Measurements from ENCODE around the gene PAM. TPM values are rescaled to one million over a fixed set of nuclear protein-coding genes. Genes with fewer than 3 reads are reported as not detected.

Gene PAM
- total RNA-seq, 4 donors from 2014 or later, result 41.5 to 92.8 (median 48.2) TPM

DNA sequence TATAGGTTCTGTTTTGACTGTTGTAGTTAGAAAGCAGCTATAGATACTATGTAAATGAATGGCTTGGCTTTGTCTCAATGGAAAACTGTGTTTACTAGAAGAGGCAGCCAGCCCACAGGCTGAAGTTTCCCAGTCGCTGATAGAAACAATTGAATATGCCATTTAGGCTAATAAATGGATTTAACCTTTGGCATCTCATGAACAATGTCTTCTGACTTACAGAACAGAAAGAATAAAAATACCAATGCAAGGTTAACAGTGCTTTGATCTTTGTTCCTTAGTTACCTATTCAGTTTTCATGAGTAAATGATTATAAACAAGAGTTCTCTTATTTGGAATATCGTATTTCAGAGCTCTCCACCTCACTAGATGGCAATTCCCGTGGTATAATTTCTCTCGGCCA lies 120.6 kb downstream of the PAM start:
- no peaks in the 10 kb centered on the region for H3K4me1 ChIP-seq
- H3K27me3 ChIP-seq, result no peaks in the 10 kb centered on the region
- H3K27ac ChIP-seq, result no peak overlapping the region
- H3K36me3 ChIP-seq, result no peaks in the 10 kb centered on the region
- no peak for DNase-seq (ENCODE audit: low spot score in 2 of 2)
- 62% methylated on average over 4 of the region's 4 CpGs for WGBS
- H3K9me3 ChIP-seq, result no peaks in the 10 kb centered on the region
- TF ChIP-seq, protein P1, sequence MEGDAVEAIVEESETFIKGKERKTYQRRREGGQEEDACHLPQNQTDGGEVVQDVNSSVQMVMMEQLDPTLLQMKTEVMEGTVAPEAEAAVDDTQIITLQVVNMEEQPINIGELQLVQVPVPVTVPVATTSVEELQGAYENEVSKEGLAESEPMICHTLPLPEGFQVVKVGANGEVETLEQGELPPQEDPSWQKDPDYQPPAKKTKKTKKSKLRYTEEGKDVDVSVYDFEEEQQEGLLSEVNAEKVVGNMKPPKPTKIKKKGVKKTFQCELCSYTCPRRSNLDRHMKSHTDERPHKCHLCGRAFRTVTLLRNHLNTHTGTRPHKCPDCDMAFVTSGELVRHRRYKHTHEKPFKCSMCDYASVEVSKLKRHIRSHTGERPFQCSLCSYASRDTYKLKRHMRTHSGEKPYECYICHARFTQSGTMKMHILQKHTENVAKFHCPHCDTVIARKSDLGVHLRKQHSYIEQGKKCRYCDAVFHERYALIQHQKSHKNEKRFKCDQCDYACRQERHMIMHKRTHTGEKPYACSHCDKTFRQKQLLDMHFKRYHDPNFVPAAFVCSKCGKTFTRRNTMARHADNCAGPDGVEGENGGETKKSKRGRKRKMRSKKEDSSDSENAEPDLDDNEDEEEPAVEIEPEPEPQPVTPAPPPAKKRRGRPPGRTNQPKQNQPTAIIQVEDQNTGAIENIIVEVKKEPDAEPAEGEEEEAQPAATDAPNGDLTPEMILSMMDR (IDR thresholded peaks at IDR 0.05), result no peak
- TF ChIP-seq EP300 (IDR thresholded peaks at IDR 0.05), result no peak
- H3K4me3 ChIP-seq, result no peak overlapping the region

DNA sequence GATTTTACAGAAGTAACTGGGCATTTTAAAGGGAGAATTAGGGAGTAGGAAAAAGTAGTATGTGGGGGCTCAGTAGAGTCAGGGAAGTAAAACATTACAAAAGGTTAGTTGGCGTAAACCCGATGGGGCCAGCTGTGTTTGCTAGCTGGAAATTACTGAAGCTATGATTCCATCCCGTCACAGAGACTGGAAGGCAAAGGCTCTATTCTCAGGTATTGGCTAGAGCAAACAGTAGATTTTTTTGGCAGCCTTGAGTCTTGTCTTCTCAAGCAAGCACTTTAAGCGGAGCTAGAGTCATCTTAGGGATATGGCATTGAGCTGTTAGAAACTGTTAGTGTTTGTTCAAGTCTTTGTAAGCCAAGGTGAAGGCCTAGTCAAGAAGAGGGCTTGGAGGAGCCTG lies 121.5 kb downstream of the PAM start:
- Histone ChIP-seq H3K9me3 (no peaks in the 10 kb centered on the region), H3K36me3 (no peaks in the 10 kb centered on the region), H3K4me3 (no peak overlapping the region), H3K27ac (no peak overlapping the region), H3K4me1 (no peaks in the 10 kb centered on the region), H3K27me3 (no peaks in the 10 kb centered on the region)
- WGBS, result 87% methylated on average over 4 of the region's 4 CpGs
- no peak for DNase-seq (ENCODE audit: low spot score in 2 of 2)
- TF ChIP-seq, protein P1 (IDR thresholded peaks at IDR 0.05), result no peak
- no peak for TF ChIP-seq EP300 (IDR thresholded peaks at IDR 0.05)
- TF ChIP-seq POLR2A (IDR thresholded peaks at IDR 0.05), result no peak
- no peak for TF ChIP-seq POLR2AphosphoS5 (IDR thresholded peaks at IDR 0.05)

DNA sequence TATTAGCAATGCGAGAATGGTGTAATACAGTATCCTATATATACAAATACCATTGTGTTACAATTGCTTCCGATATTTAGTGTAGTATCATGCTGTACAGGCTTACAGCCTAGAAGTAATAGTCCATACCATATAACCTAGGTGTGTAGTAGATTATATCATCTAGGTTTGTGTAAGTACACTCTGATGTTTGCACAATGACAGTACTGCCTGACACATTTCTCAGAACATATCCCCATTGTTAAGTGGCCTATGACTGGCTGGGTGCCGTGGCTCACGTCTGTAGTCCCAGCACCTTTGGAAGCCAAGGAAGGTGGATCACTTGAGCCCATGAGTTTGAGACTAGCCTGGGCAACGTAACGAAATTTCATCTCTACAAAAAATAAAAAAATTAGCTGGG lies 124.6 kb downstream of the PAM start:
- no peak overlapping the region for H3K27ac ChIP-seq
- H3K4me3 ChIP-seq, result no peak overlapping the region
- no peaks in the 10 kb centered on the region for H3K27me3 ChIP-seq
- 94% methylated on average over 6 of the region's 6 CpGs for WGBS
- H3K36me3 ChIP-seq, result no peaks in the 10 kb centered on the region
- H3K9me3 ChIP-seq, result no peaks in the 10 kb centered on the region
- H3K4me1 ChIP-seq, result no peaks in the 10 kb centered on the region
- no peak for DNase-seq (ENCODE audit: low spot score in 2 of 2)
- TF ChIP-seq POLR2A (IDR thresholded peaks at IDR 0.05) (no peak), POLR2AphosphoS5 (IDR thresholded peaks at IDR 0.05) (no peak), EP300 (IDR thresholded peaks at IDR 0.05) (no peak)
- TF ChIP-seq, protein P1 (IDR thresholded peaks at IDR 0.05), result no peak

DNA sequence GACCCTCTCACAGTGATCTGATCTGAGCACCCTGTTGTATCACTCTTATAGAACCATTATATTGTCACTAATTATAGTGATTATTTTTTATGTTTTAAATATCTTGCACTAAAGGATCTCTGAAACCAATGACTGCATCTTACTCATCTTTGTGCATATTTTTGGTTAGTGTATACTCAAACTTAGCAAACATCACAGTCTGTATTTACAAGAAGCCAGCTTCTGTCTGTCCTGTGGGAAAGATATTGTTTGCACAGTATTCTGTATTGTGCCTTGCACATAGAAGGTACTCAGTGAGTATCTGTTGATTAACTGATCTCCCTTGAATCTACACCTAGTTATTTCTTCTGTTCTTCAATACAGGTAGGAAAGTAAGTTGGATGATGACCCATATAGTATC lies 131.5 kb downstream of the PAM start:
- no peak overlapping the region for H3K4me3 ChIP-seq
- no peak overlapping the region for H3K27ac ChIP-seq
- no peak for TF ChIP-seq POLR2A (IDR thresholded peaks at IDR 0.05)
- H3K4me1 ChIP-seq, result no peaks in the 10 kb centered on the region
- H3K36me3 ChIP-seq, result no peaks in the 10 kb centered on the region
- H3K9me3 ChIP-seq, result no peaks in the 10 kb centered on the region
- H3K27me3 ChIP-seq, result no peaks in the 10 kb centered on the region
- no peak for DNase-seq (ENCODE audit: low spot score in 2 of 2)

DNA sequence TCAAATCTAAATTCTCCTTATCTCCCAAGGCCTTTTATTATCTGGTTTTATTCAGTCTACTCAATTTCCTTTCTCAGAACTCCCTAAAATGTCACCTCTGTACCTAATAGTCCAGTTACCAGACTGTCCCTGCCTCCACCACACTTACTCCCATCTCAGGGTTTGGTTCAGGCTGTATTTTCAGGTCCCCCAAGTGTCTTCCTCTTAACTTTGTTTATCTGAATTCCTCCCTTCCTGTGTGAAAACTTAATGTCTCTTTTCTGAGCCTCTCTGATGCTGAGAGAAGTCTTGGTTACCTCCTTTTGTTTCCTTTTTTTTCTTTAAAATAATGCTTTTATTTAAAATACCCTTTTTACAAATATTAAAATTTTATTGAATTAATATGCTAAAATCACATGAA lies 133.4 kb downstream of the PAM start:
- H3K27ac ChIP-seq, result no peak overlapping the region
- no peak overlapping the region for H3K4me3 ChIP-seq
- no peaks in the 10 kb centered on the region for H3K27me3 ChIP-seq
- TF ChIP-seq POLR2AphosphoS5 (IDR thresholded peaks at IDR 0.05), result no peak
- H3K9me3 ChIP-seq, result no peaks in the 10 kb centered on the region
- H3K4me1 ChIP-seq, result no peaks in the 10 kb centered on the region
- no peak for DNase-seq (ENCODE audit: low spot score in 2 of 2)
- no peaks in the 10 kb centered on the region for H3K36me3 ChIP-seq

DNA sequence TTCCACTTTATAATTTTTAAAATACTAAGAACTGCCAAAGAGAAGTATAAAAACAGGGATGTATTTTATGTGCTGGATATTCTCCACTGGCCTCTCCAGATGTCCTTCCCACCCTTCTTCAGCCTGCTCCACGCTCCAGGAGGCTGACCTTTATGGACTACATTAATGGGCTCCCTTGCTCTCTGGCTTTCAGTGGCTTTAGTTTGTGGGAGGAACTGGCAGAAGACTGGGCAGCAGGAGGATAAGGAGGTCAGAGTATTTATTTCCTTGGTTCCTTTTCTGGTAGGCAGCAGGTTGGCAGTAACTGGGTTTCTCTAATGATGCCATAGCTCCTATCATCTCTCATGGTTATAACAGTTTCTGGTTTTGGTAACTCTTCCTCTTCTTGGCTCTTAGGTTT lies 133.9 kb downstream of the PAM start:
- Histone ChIP-seq H3K9me3 (no peaks in the 10 kb centered on the region), H3K4me3 (no peak overlapping the region), H3K27me3 (no peaks in the 10 kb centered on the region), H3K4me1 (no peaks in the 10 kb centered on the region), H3K36me3 (no peaks in the 10 kb centered on the region), H3K27ac (no peak overlapping the region)
- 63% methylated on average over 1 of the region's 1 CpG for WGBS
- no peak for TF ChIP-seq POLR2A (IDR thresholded peaks at IDR 0.05)
- TF ChIP-seq, protein P1 (IDR thresholded peaks at IDR 0.05), result no peak
- TF ChIP-seq POLR2AphosphoS5 (IDR thresholded peaks at IDR 0.05), result no peak
- TF ChIP-seq EP300 (IDR thresholded peaks at IDR 0.05), result no peak
- DNase-seq (ENCODE audit: low spot score in 2 of 2), result no peak
